Hindlimb muscle (tissue), 1 donor: ENCODE results near the gene PTPRN2. TPM values are rescaled to one million over a fixed set of nuclear protein-coding genes. Genes with fewer than 3 reads are reported as not detected.
"Not testable (repeated sequence)": the region's sequence is repeated elsewhere in the genome, so short reads cannot be mapped to it uniquely, and the experiment has no call there.

Experiments
- DNase-seq: peaks from one replicate; pipeline ENCODE4 v3.0.0-alpha.2; 2013
- polyA plus RNA-seq: library from polyadenylated mRNA; unstranded; fragments of 120-200 nt; gene quantifications from one replicate; pipeline ENCODE4 v1.2.1, GENCODE V29; 2013; ENCODE audit not compliant: insufficient read length

The PTPRN2 gene
- polyA plus RNA-seq, 1 donor, result 2.0 TPM

DNA sequence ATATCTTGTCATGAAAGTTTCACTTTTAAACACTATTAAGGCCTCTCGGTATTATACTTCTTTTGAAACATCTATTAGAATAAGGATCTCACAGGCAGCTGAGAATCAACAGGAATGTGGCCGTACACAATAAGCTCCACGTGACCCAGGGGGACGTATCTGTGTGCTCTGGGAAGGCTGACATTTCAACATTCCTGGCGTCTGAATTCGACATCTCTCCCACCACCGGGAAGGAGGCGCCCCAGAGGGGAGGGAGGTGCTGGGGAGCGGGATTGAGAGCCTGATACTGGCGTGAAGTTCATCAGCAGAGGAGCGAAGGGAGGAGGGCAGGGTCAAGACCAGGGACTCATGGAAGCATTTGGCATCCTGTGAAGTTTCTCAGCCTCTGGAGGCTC is 849.6 kb downstream of the PTPRN2 start:
- DNase-seq, result peak; percentile 8

DNA sequence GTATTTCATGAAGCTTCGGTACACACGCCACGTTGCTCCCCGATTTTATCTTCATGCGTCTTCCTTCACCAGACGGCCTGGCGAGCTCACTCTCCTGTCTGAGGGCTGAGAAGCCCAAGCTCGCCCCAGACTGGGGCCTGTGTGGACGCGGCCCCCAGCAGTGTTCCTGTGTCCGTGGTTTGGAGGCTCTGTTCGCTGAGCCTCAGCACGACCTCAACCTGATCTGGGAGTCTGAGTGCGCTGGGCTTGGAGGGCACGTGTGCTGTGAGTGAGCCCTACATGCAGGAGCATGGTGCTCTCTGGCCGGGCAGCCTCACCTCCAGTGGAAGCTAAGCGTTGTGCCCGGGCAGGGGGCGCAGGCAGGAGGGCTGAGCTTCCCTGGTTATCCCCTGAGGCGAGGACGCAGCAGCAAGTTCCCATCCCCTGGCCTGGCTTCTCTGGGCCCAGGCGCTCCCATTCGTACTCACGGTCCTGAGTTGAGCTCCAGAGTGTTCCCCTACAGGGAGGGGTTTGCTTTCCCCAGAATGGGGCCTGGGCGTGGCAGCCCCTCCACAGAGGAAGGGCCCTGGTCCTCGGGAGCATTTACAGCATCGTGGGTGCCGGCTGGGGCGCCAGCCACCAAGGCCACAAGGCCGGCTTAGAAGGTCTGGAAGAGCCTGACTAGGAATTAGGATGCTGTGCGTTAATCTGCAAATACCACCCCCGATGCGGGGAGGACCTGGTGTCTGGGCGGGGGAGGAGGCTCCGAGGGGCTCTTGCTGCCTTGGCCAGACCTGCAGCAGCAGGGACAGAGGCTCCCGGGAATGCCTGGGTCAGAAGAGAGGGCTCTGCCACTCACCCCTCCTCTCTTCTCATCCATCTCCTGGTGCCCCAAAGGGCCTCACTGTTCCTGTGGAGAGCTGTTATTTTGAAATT is 850.2 kb downstream of the PTPRN2 start:
- no peak for DNase-seq

DNA sequence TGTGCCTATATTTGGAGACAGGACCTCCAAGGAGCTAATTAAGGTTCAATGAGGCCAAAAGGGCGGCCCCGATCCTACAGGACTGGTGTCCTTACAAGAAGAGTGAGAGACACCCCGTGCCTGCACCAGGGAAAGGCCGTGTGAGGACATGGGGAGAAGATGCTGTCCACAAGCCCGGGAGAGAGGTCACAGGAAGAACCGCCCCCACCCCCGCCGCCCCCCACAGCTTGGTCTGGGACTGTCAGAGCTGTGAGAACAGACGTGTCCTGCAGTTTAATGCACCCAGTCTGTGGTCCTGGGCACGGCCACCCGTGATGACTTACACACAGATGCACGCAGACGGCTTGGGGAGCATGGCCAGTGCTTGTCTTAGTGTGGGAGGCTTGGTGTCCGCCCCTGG is 851.3 kb downstream of the PTPRN2 start:
- DNase-seq, result no peak

DNA sequence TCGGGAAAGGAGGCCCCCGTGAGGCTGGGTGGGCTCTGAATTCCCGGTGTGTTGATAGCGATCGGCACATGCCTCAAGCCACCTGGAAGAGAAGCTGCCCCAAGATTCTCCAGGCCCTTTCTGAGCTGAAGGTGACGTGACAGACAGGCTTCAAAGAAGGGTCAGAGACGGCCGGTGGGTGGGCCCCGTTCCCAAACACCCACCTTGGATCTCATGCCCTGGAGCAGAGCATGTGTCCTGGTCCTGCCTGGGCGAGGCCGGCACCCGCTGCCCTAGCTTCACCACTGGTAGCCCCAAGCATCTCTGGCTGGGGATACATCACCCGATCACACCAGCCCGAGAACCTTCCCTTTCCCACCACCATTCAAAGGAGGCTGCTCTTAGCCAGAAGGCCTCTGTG is 851.8 kb downstream of the PTPRN2 start:
- no peak for DNase-seq

DNA sequence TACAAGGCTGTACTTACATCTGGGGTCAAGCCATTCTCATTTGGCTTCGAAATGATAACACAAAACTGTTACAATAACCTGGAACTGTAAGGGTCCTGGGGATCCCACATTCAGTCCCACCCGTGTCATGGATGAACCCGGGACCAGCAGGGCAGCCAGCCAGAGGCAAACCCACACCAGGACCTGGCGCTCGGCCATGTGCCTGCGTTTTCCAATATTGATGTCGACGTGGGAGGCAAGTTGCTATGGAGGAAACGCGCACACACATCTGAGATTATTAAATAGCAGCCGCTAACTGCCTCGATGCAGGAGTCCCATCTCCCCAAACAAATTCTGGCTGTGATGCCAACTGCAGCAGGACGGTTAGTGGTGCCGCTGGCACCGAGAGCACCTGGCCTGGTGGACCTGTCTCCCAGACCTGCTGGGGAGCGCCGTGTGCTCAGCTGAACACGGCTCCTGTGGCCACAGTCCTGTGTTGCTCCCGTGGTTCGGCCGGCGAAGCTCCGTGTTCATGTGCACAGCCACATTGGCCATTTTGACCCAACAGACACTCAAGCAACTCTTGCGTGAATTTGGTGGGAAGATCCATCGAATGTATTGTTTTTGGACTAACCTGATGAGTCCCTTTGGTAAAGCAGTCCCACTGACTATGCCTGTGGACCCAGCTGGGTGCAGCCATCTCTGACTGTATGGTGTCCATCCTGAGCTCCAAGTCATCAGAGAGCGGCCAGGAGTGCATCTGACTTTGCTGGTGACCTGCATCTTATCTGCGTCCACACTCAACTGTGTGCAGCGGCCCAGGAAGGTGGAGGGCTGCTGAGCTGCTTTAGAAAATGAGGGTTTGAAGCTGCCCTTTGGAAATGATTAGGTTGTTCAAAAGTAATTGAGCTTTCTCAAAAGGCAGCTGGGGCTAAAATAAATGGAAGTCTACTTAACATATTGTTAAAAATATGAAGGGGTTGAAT is 852.7 kb downstream of the PTPRN2 start:
- no peak for DNase-seq

DNA sequence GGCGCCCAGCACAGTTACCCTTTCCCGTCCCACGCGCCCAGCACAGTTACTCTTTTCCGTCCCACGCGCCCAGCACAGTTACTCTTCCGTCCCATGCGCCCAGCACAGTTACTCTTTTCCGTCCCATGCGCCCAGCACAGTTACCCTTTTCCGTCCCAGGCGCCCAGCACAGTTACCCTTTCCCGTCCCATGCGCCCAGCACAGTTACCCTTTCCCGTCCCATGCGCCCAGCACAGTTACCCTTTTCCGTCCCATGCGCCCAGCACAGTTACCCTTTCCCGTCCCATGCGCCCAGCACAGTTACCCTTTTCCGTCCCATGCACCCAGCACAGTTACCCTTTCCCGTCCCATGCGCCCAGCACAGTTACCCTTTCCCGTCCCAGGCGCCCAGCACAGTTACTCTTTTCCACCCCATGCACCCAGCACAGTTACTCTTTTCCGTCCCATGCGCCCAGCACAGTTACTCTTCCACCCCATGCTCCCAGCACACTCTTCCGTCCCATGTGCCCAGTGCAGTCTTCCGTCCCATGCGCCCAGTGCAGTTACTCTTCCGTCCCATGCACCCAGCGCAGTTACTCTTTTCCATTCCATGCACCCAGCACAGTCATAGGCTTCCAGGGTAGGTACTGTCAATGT is 853.7 kb downstream of the PTPRN2 start:
- not testable (repeated sequence) for DNase-seq

DNA sequence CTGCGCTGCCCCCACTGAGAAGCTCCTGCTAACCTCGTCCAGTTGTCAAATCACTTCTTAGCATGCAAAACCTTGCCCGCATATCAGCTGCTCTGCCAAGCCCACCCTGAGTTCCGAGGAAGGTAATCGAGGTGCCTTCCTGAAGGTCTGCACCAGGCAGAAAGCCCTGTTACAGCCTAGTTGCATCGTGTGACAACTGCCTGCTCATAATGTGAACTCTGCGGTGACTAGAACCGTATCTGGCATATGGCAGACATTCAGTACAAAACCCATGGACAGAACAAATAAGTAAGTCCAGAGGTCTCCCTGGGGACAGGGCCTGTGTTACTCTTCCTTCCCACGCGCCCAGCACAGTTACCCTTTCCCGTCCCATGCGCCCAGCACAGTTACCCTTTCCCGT is 856.5 kb downstream of the PTPRN2 start:
- DNase-seq, result no peak

DNA sequence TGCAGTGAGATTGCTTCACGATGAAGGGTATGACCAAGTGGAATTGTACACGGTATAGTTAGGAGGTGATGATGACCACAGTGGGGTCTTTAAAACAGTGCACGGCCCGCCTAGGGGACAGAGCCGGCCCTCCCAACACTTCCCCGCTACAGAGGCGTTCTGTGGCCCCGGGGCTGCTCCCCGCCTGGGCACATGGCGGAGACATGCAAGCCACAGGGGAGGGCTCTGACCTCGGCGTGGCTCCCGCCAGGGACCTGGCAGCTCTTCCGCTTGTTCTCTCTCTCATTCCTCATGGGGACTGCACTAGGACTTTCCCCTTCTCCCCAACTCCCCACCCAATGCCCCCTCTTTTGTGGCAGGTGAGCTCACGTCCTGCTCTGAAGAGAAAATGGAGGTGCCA is 857.0 kb downstream of the PTPRN2 start:
- no peak for DNase-seq

DNA sequence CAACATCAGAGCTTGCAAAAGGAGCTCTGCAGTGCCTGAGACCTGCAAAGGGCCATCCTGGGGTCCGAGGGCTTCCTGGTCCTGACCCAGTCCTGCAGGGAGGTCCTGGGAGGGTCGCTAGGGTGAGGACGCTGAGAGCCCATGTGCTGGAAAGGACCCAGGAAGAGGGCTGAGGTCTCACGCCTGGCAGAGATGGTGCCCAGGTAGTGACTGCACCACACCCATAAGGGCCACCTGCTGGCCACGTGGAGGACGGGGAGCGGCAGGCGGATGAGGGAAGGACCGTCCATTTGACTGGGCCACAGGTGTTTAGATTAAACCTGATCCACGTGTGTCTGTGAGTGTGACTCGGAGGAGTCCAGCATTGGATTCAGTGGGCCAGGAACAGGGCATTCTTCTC is 858.1 kb downstream of the PTPRN2 start:
- no peak for DNase-seq

DNA sequence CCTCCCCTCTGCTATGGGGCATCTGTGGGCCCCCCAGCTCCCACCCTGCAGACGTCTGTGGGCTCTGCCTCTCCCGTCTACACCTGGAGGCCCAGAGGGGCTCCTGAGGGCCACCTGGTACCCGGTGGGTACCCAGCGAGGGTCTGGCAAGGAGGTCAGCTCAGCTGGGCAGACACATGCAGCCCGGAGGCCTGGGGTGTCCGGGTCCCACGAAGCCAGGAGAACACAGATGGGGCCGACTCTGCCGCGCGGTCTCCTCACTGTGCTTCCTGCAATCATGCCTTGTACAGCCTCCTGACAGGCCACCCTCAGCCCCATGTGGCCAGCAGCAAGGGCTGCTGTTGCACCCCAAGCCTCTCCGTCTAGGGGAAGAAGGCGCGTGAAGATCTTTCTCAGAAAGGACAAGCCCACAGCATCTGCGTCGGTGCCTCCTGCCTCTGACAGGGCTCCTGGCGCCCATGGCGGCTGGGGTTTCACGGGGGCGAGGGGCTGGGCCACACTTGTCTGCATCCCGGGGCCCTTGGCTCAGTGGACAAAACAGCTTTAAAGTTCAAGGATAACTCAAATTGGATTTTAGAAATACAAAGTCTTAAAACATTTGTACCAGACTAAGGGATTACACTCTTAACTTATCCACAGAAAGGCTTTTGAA is 859.5 kb downstream of the PTPRN2 start:
- DNase-seq, result no peak

DNA sequence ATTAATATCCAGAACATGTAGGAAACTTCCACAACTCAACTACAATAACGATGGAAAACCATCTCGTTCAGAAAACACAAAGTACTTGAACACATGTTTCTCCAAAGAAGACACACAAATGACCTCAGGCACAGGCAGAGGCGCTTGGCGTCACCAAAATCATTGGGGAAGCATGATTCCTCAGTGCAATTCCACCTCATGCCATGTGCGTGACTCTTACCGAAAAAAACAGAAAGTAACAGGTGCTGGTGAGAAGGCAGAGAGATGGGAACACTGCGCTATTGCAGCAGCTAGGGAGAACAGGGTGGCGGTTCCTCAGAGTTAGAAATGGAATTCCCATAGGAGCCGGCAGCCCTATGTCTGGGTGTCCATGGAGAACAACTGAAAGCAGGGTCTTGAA is 860.9 kb downstream of the PTPRN2 start:
- no peak for DNase-seq

DNA sequence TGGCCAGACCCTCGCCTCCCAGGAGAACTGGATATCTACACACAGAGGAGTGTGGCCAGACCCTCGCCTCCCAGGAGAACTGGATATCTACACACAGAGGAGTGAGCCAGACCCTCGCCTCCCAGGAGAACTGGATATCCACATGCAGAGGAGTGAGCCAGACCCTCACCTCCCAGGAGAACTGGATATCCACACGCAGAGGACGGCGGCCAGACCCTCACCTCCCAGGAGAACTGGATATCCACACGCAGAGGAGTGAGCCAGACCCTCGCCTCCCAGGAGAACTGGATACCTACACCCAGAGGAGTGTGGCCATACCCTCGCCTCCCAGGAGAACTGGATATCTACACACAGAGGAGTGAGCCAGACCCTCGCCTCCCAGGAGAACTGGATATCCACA is 862.3 kb downstream of the PTPRN2 start:
- not testable (repeated sequence) for DNase-seq

DNA sequence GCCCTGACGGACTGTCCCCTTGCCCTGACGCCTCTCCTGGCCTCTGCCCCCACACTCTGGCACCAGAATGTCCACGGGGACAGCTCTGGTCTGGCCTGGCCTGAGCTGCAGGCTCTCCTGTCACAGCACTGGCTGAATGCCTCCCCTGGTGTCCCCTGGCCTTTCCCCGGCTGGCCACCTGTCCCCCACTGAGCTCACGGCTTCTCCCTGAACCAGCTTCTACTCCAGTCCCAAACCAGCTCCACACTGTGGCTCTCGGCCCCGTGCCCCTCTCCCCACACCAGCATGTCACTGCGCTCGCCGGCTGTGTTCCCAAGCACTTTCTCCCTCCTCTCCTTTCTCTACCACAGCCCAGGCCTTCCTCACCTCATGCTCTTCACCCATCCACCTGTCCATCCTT is 864.4 kb downstream of the PTPRN2 start:
- DNase-seq, result no peak

DNA sequence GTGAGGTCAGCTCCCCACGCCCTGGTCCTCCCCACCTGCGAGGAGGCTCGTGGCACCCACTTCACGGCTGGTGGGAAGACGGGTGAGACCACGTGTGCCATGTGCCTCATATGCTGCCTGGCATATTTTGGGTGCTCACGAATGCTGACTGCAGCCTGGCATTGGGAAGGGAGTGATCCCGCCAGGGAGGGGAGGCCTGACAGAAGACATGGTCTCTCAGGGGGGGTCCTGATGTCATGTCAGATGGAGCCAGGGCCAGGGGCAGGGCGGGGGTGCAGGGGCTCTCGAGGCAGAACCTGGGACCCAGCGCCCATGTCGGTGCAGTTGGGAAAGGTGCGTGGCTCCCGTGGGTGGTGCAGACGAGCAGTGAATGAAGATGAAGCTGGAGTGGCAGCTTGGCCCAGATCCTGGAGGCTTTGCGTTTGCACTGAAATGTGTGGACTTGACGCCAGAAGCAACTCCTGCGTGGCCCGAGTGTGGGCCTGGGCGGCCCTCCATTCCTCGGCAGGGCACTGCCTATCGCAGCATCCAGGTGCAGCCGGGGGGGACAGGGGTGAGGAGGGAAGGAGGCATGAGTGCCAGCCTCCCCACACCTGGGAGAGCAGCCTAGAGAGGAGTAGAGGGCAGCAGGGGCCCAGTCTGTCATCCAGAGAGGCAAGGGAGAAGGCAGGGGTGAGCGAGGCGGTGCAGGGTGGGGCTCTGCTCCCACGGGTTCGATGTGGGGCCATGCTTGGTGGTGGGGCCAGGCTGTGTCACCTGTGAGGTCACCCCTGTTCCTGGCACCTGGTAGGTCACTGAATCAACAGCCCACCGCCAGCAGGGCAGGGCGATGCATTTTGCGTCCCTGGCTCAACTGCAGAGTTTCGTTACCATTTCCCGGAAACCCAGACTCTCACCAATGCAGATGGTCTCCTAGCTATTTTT is 865.2 kb downstream of the PTPRN2 start:
- no peak for DNase-seq

DNA sequence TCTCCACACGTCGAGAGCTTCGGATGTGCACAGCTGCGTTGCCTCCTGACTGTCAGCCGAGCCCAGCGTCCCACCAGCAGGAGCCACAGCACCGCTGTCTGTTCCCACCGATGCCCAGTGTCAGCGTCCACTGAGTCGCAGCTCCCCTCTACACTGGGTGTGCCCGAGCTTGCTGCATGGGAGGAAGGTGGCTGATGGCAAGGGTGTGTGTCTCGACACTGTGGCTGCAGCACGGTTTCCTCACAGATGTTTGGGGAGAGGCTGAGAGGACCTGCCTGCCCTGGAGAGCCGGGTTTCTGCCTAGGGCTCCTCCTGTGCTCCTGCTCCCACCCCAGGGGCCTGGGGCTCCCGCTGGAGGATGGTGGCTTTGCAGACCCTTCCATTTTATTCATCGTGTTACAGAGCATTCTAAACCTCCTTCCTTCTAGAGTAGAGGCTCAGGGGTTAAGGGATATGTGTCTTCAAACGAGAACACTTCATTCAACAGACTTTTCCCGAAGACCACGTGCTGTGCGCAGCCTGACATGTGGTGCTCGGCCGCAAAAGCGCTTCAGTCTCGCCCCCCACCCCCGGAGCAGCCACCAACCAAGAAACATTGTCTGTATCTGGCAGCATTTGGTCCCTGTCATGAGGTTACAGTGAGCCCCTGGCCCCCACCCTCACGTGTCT is 866.0 kb downstream of the PTPRN2 start:
- no peak for DNase-seq

DNA sequence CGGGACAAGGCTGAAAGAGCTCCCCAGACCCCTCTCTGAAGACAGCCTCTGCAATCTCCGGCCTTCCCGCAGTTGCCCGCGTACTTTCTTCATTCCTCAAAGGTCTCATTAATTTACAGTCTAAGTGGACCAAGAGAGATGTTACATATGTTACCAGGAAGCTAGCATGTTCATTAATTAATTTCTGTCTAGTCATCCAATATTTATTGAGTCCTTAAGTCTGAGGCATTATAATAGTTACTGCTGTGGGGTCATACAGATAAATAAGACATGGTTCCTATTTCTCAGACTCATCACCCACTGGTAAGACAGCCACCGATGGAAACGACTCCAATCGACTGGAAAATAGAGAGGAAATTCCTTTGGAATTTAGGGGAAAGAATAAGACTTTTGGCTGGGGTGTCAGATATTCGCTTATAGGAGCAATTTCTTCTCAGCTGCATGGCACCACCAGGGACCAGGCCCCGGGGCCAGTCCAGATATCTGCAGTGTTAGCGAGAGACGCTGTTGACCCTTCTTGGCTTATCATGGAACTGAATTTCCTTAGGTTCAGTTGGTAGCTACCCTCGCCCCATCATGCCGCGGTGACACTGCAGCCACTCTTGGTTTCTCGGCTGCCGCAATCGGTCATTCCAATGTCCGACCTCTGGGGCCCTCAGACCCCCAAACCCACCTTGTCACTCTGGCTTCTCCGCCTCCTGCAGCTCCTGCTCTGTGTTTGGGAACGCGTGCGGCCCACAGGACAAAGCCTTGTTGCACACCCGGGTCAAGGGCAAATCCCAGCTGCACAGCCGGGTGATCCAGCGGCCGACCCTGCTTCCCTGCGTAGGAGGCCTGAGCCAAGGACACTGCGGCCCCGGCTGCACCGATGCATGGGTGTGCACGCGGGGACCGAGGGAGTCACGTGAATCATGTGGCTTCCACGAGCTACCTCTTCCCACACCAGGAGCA is 867.6 kb downstream of the PTPRN2 start:
- DNase-seq, result no peak

DNA sequence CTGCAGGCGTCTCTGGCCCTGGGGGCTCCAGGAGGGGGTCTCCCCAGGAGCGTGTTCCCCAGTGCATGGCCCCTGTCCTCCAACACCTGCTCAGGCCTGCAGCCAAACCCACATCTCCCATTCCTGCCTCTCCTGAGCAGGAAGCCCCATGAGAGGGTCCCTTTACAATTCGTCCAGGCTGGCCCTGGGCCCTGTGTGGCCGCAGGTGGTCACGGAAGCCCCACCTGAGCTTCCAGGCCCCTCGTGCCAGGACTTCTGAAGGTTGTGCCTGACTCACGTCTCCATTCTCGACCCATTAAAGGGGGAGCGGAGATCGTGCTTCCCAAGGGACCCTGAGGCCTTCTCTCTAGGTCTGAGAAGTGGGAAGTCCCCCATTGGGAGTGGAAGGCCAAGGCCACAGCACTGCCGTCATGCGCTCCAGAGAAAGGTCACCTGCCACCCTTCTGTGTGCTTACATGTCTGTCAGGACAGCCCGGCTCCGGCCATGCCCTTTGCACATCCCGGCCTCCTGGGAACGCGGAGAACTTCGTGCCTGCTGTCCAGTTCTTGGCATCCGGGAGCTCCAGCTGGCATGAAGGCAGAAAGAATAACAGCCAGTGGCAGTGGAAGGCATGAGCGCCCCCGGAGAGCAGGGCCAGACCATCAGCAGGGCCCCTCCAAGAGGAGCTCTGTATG is 868.5 kb downstream of the PTPRN2 start:
- DNase-seq, result no peak

DNA sequence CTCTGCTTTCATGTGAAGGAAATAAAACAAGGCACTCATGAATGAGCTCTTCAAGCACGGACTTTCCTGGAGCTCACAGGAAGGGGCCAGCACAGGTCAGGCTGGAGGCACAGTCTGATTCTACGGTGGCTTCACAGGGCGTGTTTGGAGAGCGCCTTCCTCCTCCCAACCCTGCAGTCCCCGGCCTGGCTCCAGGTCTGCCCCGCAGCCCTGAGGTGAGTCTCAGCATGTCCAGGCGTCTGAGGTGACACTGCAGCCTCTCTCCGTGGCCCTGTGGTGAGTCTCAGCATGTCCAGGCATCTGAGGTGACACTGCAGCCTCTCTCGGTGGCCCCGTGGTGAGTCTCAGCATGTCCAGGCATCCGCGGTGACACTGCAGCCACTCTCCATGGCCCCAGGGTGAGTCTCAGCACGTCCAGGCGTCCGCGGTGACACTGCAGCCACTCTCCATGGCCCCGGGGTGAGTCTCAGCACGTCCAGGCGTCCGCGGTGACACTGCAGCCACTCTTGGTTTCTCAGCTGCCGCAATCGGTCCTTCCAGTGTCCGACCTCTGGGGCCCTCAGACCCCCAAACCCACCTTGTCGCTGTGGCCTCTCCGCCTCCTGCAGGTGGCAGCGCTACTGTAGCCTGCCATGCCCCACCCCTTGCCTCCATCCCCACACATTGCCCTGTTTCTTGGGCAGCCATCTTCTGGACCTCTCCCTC is 869.2 kb downstream of the PTPRN2 start:
- DNase-seq, result no peak
